NCI-H2107 treated with DMSO at 0.1 percent for 48 hours (cell line): ENCODE results near the gene MCRS1.
"Not testable (repeated sequence)": the region's sequence is repeated elsewhere in the genome, so short reads cannot be mapped to it uniquely, and the experiment has no call there.

Source experiments
- DNase-seq: peaks from one replicate; lab custom pipeline; 2025; ENCODE audit not compliant: unreplicated experiment; lab: John Stamatoyannopoulos, UW

MCRS1 gene

DNA sequence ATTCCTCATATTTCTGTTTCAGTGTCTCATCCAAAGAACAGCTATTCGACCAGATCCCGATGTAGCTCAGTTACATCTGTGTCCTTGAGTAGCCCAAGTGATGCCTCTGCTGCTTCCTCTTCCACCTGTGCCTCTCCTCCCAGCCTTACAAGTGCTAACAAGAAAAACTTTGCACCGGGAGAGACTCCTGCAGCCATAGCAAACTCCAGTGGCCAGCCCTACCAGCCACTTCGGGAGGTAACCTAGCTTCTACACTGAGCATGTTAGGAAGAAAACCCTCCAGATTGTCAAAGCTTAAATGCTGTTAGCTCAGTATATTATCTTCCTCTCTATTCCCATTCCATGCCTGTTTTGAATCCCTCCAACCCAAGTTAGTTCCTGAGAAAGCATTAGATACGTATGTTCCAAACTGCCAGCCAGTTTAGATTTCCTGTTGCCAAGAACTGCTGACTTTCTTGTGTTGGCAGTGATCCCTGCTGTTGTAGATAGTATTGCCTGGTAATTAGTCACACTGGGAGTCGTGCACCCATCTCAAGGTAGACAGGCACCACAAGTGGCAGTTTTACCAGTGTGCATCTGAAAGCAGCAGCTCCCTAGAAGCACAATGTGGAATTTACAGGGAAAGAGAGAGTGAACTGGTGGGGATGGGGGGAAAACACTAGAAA is 43.1 kb downstream of the MCRS1 start:
- no peak for DNase-seq

- DNase-seq, result no peak
Observed at GRCh38 chr12:49521389-49521788, 46.6 kb downstream of the MCRS1 start.

GRCh38 chr12:49519574-49519936 is 48.4 kb downstream of the MCRS1 start:
- no peak for DNase-seq

- DNase-seq, result no peak
Observed at GRCh38 chr12:49518914-49519573, 48.9 kb downstream of the MCRS1 start.

DNA sequence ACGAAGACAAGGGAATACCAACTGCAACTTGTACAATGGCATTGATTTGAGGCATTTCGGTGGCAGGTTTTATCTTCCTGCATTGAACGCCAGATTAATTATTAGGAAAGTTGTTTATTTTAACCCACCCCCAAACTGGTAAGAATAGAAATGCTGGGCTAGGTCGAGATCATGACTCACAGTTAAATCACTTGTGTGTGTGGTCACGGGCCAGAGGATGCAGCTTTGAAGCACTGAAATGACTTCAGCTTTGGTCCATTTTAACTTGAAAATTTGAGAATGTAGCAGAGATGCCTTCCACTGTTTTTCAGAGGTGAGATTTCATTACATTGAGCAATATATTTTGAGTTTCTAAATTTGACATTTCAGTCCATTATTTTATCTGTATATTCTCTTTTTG is 52.7 kb downstream of the MCRS1 start:
- no peak for DNase-seq

- DNase-seq, result no peak
Observed at GRCh38 chr12:49512546-49512945, 55.4 kb downstream of the MCRS1 start.

- DNase-seq, result no peak
Observed at GRCh38 chr12:49511410-49511809, 56.5 kb downstream of the MCRS1 start.

DNA sequence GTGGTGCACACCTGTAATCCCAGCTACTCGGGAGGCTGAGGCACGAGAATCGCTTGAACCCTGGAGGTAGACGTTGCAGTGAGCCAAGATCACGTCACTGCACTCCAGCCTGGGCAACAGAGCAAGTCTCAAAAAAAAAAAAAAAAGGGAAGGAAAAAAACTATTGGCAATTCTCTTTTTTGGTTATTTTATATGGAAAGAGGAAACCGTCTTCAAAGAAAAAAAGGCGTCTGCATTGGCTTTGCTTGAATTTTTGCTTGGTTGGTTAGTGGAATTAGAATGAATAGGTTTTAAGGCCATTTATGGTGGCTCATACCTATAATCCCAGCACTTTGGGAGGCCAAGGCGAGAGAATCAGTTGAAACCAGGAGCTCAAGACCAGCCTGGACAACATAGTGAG is 58.3 kb downstream of the MCRS1 start:
- not testable (repeated sequence) for DNase-seq
